NCI-H2029 (cell line): ENCODE measurements around the gene FAM180A.

ENCODE experiments used
- DNase-seq: peaks from one replicate; lab custom pipeline; 2025; lab: John Stamatoyannopoulos, UW

Gene FAM180A

GRCh38 chr7:135771961-135772638 lies 23.5 kb upstream of the FAM180A start:
- no peak for DNase-seq

GRCh38 chr7:135771051-135771450 lies 22.4 kb upstream of the FAM180A start:
- DNase-seq, result no peak

- DNase-seq, result no peak
These were observed 21.6 kb upstream of the FAM180A start for GRCh38 chr7:135770139-135770710.

GRCh38 chr7:135769005-135769802 lies 20.6 kb upstream of the FAM180A start:
- DNase-seq, result no peak

- no peak for DNase-seq
These were observed 19.9 kb upstream of the FAM180A start for GRCh38 chr7:135768467-135768866.

- no peak for DNase-seq
These were observed 19.5 kb upstream of the FAM180A start for GRCh38 chr7:135768064-135768463.

GRCh38 chr7:135763261-135763660 lies 14.6 kb upstream of the FAM180A start:
- DNase-seq, result no peak

GRCh38 chr7:135761751-135762488 lies 13.3 kb upstream of the FAM180A start:
- DNase-seq, result no peak

- no peak for DNase-seq
These were observed 10.9 kb upstream of the FAM180A start for GRCh38 chr7:135759532-135759931.

- no peak for DNase-seq
These were observed 9.9 kb upstream of the FAM180A start for GRCh38 chr7:135758531-135758932.

GRCh38 chr7:135757719-135758411 lies 9.3 kb upstream of the FAM180A start:
- no peak for DNase-seq

GRCh38 chr7:135756191-135756590 lies 7.6 kb upstream of the FAM180A start:
- peak; percentile 20 for DNase-seq

GRCh38 chr7:135755351-135755753 lies 6.7 kb upstream of the FAM180A start:
- DNase-seq, result peak; percentile 93

- no peak for DNase-seq
These were observed 5.2 kb upstream of the FAM180A start for GRCh38 chr7:135753616-135754413.

GRCh38 chr7:135747366-135747765 lies 1.2 kb downstream of the FAM180A start:
- no peak for DNase-seq

- no peak for DNase-seq
These were observed 2.8 kb downstream of the FAM180A start for GRCh38 chr7:135745703-135746312.

- DNase-seq, result no peak
These were observed 3.5 kb downstream of the FAM180A start for GRCh38 chr7:135744938-135745702.

GRCh38 chr7:135743907-135744731 lies 4.5 kb downstream of the FAM180A start:
- no peak for DNase-seq

- DNase-seq, result no peak
These were observed 6.2 kb downstream of the FAM180A start for GRCh38 chr7:135742371-135742770.
